Inflammatory macrophage treated with lipopolysaccharide for 4 hours (primary cell): ENCODE results near the gene GSTA5.
"Not testable (repeated sequence)": the region's sequence is repeated elsewhere in the genome, so short reads cannot be mapped to it uniquely, and the experiment has no call there.

Experiments used
- DNase-seq: peaks from one replicate; pipeline ENCODE4 v3.0.0-alpha.2; 2020

Gene GSTA5

GRCh38 chr6:52786249-52786956, 54.2 kb downstream of the GSTA5 start:
- DNase-seq = no peak

- not testable (repeated sequence) for DNase-seq
Observed at GRCh38 chr6:52782696-52783274, 57.8 kb downstream of the GSTA5 start.

- not testable (repeated sequence) for DNase-seq
Observed at GRCh38 chr6:52782209-52782608, 58.4 kb downstream of the GSTA5 start.
